Endothelial cell of umbilical vein (primary cell): ENCODE results near the gene SETD1A. TPM values are rescaled to one million over a fixed set of nuclear protein-coding genes. Genes with fewer than 3 reads are reported as not detected.
A peak's percentile ranks its signal among the peaks of the same experiment; 100 is the strongest.

Source experiments
- BruUV-seq: library from RNA; stranded (reverse); fragments of 400-500 nt; replicated peaks from 2 replicates; lab custom pipeline; 2021; lab: Mats Ljungman, UMichigan
- CTCF ChIA-PET: fragments of 300-600, 350-600 bp; sonication (Branson Sonifier 250); formaldehyde crosslinking; loops from one replicate; lab custom pipeline; 2021; ENCODE audit warnings: antibody characterized with exemption, inconsistent platforms; lab: Charles Lee
- POLR2A ChIA-PET: fragments of 300-600, 350-600 bp; sonication (Branson Sonifier 250); formaldehyde crosslinking; loops from one replicate; lab custom pipeline; 2021; ENCODE audit warnings: antibody characterized with exemption, inconsistent platforms; lab: Charles Lee
- DNase-seq: peaks from one replicate; pipeline ENCODE4 v3.0.0-alpha.2; 2011; ENCODE audit warnings: low read depth, low spot score
- FAIRE-seq: peaks from 2 replicates; lab custom pipeline; 2011; peaks lifted over from hg19 to GRCh38; lab: Jason Lieb, UNC
- H2AFZ ChIP-seq: 2 replicates; pipeline ENCODE4 v1.6.0; 2012; ENCODE audit warnings: low read depth, low read length, control low read depth, inconsistent platforms
- H3K27ac ChIP-seq: 2 replicates; pipeline ENCODE4 v1.5.1; 2011; ENCODE audit warnings: low read depth, mild to moderate bottlenecking, control low read depth, low read length, moderate library complexity; ENCODE audit not compliant: insufficient read depth
- H3K27me3 ChIP-seq, 2 experiments: 2 replicates each; pipeline versions ENCODE4 v1.6.0 to v1.6.1; 2011; ENCODE audit warnings: low read length in 2 of 2, mixed read lengths in 1 of 2; ENCODE audit not compliant: control insufficient read depth in 2 of 2, insufficient read depth in 2 of 2
- H3K36me3 ChIP-seq, 2 experiments: 2 replicates in 1 of 2; 3 replicates in 1 of 2; pipeline ENCODE4 v1.5.1; 2011; ENCODE audit warnings: low read length in 2 of 2, mild to moderate bottlenecking in 1 of 2, moderate library complexity in 1 of 2; ENCODE audit not compliant: control insufficient read depth in 2 of 2, insufficient read depth in 2 of 2; ENCODE audit errors: extremely low read depth in 1 of 2
- H3K4me1 ChIP-seq: 3 replicates; pipeline ENCODE4 v1.5.1; 2011; ENCODE audit warnings: mild to moderate bottlenecking, low read length; ENCODE audit not compliant: control insufficient read depth, insufficient read depth; ENCODE audit errors: extremely low read depth
- H3K4me2 ChIP-seq: 2 replicates; pipeline ENCODE4 v1.6.1; 2011; ENCODE audit warnings: low read length, control low read depth, mixed read lengths; ENCODE audit not compliant: insufficient read depth
- H3K4me3 ChIP-seq, 3 experiments: fragments of 200-600 bp in 1 of 3; sonication (generic), shearing (Covaris generic) in 1 of 3; replicated peaks in 1 of 3; 2 replicates each; pipeline ENCODE4 v1.5.1; 2011 to 2016; ENCODE audit warnings: control low read depth in 3 of 3, low read length in 3 of 3, mild to moderate bottlenecking in 2 of 3, inconsistent platforms in 1 of 3, low read depth in 1 of 3, moderate library complexity in 1 of 3; ENCODE audit not compliant: insufficient read depth in 1 of 3
- H3K79me2 ChIP-seq: 2 replicates; pipeline ENCODE4 v1.6.0; 2012; ENCODE audit warnings: low read length, inconsistent platforms; ENCODE audit not compliant: control insufficient read depth, insufficient read depth
- H3K9ac ChIP-seq: replicated peaks from 2 replicates; pipeline ENCODE3; 2011; ENCODE audit warnings: low read length, control low read depth; ENCODE audit not compliant: insufficient read depth; ENCODE audit errors: extremely low read depth
- H3K9me1 ChIP-seq: replicated peaks from 3 replicates; pipeline ENCODE4 v1.6.0; 2011; ENCODE audit warnings: mild to moderate bottlenecking, low read length; ENCODE audit not compliant: control insufficient read depth, insufficient read depth; ENCODE audit errors: extremely low read depth
- H3K9me3 ChIP-seq: replicated peaks from 2 replicates; pipeline ENCODE4 v1.5.1; 2012; ENCODE audit warnings: low read length, inconsistent platforms; ENCODE audit not compliant: control insufficient read depth, insufficient read depth
- H4K20me1 ChIP-seq: replicated peaks from 2 replicates; pipeline ENCODE3; 2011; ENCODE audit warnings: mild to moderate bottlenecking, low read length; ENCODE audit not compliant: control insufficient read depth, insufficient read depth; ENCODE audit errors: extremely low read depth
- CTCF ChIP-seq, 2 donors: IDR thresholded peaks; 1 replicate in 1 of 2; 2 replicates in 1 of 2; pipeline ENCODE4 v1.5.1; 2011; ENCODE audit warnings: low read length in 2 of 2, mild to moderate bottlenecking in 2 of 2, moderate library complexity in 2 of 2, control low read depth in 1 of 2, inconsistent platforms in 1 of 2, low read depth in 1 of 2; ENCODE audit not compliant: insufficient read depth in 1 of 2; ENCODE audit errors: extremely low read depth in 1 of 2
- EZH2 ChIP-seq: IDR thresholded peaks from 2 replicates; pipeline ENCODE4 v1.6.1; 2012; ENCODE audit warnings: borderline replicate concordance, low read depth, mild to moderate bottlenecking, moderate library complexity, low read length, inconsistent platforms; ENCODE audit not compliant: severe bottlenecking
- FOS ChIP-seq: IDR thresholded peaks from 2 replicates; pipeline ENCODE4 v1.6.1; 2011; ENCODE audit warnings: mild to moderate bottlenecking, low read length, moderate library complexity, borderline replicate concordance; ENCODE audit not compliant: insufficient read depth
- GATA2 ChIP-seq: IDR thresholded peaks from 2 replicates; pipeline ENCODE4 v1.7.0; 2011; ENCODE audit warnings: low read depth, mild to moderate bottlenecking, moderate library complexity, mixed read lengths, low read length; ENCODE audit not compliant: insufficient read length, insufficient read depth
- JUN ChIP-seq: IDR thresholded peaks from 2 replicates; pipeline ENCODE4 v1.6.1; 2011; ENCODE audit warnings: borderline replicate concordance, low read depth; ENCODE audit not compliant: insufficient read length, insufficient read depth
- MAX ChIP-seq: IDR thresholded peaks from 2 replicates; pipeline ENCODE4 v1.6.1; 2011; ENCODE audit not compliant: insufficient read depth, insufficient read length
- MYC ChIP-seq: IDR thresholded peaks from one replicate; pipeline ENCODE4 v1.6.1; 2011; ENCODE audit warnings: mild to moderate bottlenecking, low read depth, low read length
- POLR2A ChIP-seq: IDR thresholded peaks from 2 replicates; pipeline ENCODE4 v1.6.1; 2012; ENCODE audit warnings: low read depth, mild to moderate bottlenecking, control low read depth, low read length
- POLR2AphosphoS5 ChIP-seq: IDR thresholded peaks from 2 replicates; pipeline ENCODE4 v1.6.1; 2012; ENCODE audit warnings: low read depth, mild to moderate bottlenecking, control low read depth, low read length, moderate library complexity; ENCODE audit not compliant: insufficient read depth
- dilution Hi-C: fragments of 300-500 bp; cut with MboI; formaldehyde crosslinking; loops from one replicate; pipeline ENCODE4 v1.15.0; 2019; ENCODE audit warnings: low sequenced_read_pairs; ENCODE audit not compliant: extremely low pct_ligation_motif_present
- intact Hi-C: fragments of 100-400 bp; cut with micrococcal nuclease; formaldehyde crosslinking; loops from one replicate; pipeline ENCODE4 v1.10.0; 2022
- polyA plus RNA-seq, 4 experiments: library from polyadenylated mRNA; depleted of rRNA in 3 of 4; stranded (reverse) in 3 of 4; unstranded in 1 of 4; fragments of >200 nt; gene quantifications; 2 replicates each; pipeline versions ENCODE4 v1.2.1 to v1.2.3, GENCODE V29; 2011 to 2012; ENCODE audit warnings: missing spikeins in 1 of 4
- total RNA-seq: library from RNA; stranded (reverse); gene quantifications from 2 replicates; pipeline ENCODE4 v1.2.3, GENCODE V29; 2021

The SETD1A gene
- total and polyA plus RNA-seq, 2 donors (not counting 3 experiments of a cell fraction or from before 2014, with no cell fraction given) = 3.5 to 21.3 TPM

GRCh38 chr16:30958175-30959079 lies 873 bp downstream of the SETD1A start:
- Histone ChIP-seq H2AFZ (no peak overlapping the region), H3K4me2 (peak overlapping the region; percentile 75), H3K27ac (no peak overlapping the region), H4K20me1 (no peaks in the 10 kb centered on the region), H3K4me1 (peaks cover 12% of the 10 kb centered on the region), H3K27me3 (no peaks in the 10 kb centered on the region), H3K9me1 (no peaks in the 10 kb centered on the region), H3K36me3 (peaks cover 23 to 26% of the 10 kb centered on the region in 2 experiments), H3K79me2 (peaks cover 14% of the 10 kb centered on the region), H3K9ac (peak overlapping the region; percentile 97), H3K9me3 (no peaks in the 10 kb centered on the region), H3K4me3 (peak overlapping the region; percentile 33 to 67 (median 54))
- dilution Hi-C loops (no loop called here), intact Hi-C loops (no loop called here)
- ChIA-PET POLR2A (no interaction called here), CTCF (interaction anchor here (1.0 kb wide), 2 partner anchors 114 to 911 kb away, joined by 3 to 4 read pairs; no protein-coding TSS in a partner anchor)
- FAIRE-seq (peak; percentile 15), DNase-seq (peak; percentile 34)
- TF ChIP-seq FOS (no peak), POLR2A (no peak), JUN (no peak), MYC (no peak), EZH2 (no peak), GATA2 (no peak), CTCF (IDR thresholded peaks at IDR 0.05; ENCODE audit: extremely low read depth in 1 of 2, insufficient read depth in 1 of 2, low read depth in 1 of 2, low read length in 2 of 2) (no peak), POLR2AphosphoS5 (no peak), MAX (no peak)
- BruUV-seq = no TSS peak
